Stimulated activated CD4-positive, alpha-beta T cell treated with anti-CD3 and anti-CD28 coated beads, Interleukin-15, amount 100 ng/mL, for 24 hours (primary cell): ENCODE results near the gene FNDC3B.
"Not testable (repeated sequence)": the region's sequence is repeated elsewhere in the genome, so short reads cannot be mapped to it uniquely, and the experiment has no call there.

ENCODE experiments used
- DNase-seq: peaks from one replicate; pipeline ENCODE4 v3.0.0-alpha.2; 2020

FNDC3B gene

DNA sequence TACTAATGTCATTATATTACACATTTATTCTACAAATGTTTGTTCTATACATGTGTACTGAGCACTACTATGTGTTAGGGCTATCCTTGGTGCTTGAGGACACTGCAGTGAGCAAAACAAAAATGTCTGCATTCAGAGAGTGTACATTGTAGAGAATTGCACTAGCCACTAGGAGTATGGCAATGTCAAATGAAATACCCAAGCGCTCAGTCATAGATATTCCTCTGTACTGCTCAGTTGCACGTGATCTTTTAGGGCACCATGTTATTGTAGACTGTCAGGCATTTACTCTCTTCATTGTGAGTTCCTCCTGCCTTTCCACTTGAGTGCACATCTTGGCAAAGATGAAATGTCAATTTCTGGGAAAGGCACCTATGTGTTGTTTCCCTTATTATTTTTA is 36.8 kb downstream of the FNDC3B start:
- DNase-seq = no peak

DNA sequence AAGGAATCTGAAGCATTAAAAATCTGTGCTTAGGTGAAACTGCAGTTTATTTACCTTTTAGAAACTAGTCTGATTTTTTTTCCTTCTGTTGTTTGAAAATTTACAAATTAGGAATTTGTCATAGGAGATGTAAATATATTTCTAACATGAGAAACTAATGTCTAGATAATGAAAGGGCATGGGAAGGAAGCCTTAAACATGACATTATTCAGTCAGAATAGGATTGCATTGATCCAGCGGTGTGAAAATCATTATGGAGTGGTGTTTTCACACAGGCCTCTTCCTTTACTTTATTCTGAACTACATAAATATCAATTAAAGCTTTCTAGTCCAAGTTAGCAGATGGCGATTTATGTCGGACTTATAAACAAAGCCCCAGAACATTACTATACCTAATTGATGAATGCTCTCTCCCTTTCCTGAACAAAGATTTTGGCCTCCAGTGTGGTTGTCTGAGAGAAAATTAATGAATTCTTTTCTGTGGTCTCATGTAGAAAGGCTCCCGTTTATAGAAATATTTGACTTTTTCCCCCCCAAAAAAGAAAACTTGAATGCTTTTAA is 37.9 kb downstream of the FNDC3B start:
- DNase-seq = no peak

DNA sequence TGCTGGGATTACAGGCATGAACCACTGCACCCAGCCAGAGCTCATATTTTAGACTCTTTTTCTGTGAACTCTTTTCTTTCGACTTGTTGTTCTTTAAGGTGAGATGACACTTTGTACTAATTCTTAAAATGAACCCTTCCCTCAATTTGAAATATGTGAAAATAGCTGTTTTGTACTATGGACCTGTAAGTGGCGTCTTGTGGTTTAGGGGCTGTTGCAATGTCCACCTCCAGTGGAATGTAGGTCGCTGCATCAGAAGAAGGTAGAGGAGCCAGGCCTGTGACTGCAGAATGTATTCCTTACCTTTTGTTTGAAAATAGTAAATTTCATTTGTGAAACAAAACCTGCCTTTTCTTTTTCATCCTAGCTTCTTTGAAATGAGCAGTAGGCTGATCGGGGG is 38.9 kb downstream of the FNDC3B start:
- no peak for DNase-seq

DNA sequence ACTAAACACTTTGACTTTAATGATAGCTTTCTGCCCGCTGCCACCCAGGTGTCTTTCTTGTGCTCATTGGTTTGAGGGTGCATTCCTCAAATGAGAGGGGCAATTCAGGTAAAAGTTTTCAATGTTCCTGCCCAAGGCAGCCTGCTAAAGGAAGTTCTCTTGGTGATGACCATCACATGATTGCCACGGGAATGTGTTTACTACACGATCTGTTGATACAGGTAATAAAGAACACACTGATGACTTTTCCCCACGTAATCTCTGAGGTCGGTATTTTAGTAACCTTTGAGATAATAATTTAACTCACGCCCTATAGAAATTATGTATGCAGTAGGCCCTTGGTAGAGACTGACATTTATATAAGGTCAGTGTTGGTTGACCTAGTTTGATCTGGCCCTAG is 39.3 kb downstream of the FNDC3B start:
- no peak for DNase-seq

GRCh38 chr3:172079326-172079976 is 40.1 kb downstream of the FNDC3B start:
- no peak for DNase-seq

DNA sequence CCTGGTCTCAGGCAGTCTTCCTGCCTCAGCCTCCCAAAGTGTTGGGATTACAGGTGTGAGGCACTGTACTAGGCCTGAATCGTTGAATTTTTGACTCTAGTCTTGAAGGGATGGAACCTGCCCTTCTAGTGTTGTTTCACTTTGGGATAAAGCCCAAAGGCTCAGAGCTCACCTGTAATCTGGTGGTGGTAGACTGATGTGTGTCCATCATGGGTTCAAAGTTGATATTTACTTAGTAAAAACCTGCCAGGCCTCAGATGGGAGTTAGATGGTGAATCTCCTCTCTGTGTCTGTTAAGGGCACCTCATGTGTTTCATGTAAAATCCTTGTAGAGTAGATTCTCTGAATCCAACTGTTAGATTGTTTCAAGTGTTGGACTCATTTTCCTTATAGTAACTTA is 41.1 kb downstream of the FNDC3B start:
- DNase-seq = no peak

DNA sequence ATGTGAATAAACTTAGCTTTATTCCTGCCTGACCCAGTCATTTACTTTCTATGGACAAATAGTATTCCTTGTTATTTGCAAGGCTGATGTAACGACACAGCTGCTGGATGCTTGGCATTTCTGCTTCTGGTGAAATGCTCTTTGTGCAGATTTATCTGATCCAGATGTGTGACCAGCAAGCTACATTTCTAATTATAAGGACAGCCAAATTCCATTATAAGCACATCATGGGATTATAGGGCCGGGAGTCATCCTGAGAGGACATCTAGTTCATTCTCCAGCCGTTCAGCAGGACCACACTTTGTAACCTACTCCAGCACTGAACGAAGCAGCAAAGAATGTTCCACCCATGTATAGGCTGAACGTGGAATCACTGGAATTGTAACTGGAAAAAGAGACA is 42.9 kb downstream of the FNDC3B start:
- DNase-seq = no peak

GRCh38 chr3:172082820-172083513 is 43.6 kb downstream of the FNDC3B start:
- no peak for DNase-seq

DNA sequence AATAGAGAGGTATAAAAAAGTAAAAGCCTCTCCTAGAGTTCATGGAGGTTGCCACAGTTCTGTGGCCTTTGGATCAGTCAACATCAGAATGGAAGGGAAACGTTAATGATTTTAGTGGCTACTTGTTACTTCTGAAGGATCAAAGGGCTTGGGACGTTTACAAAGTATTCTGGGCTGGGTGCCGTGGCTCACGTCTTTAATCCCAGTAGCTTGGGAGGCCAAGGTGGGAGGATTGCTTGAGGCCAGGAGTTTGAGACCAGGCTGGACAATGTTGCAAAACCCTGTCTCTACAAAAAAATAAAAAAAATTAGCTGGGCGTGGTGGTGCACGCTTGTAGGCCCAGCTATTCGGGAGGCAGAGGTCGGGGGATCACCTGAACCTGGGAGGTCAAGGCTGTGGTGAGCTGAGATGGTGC is 44.6 kb downstream of the FNDC3B start:
- no peak for DNase-seq

DNA sequence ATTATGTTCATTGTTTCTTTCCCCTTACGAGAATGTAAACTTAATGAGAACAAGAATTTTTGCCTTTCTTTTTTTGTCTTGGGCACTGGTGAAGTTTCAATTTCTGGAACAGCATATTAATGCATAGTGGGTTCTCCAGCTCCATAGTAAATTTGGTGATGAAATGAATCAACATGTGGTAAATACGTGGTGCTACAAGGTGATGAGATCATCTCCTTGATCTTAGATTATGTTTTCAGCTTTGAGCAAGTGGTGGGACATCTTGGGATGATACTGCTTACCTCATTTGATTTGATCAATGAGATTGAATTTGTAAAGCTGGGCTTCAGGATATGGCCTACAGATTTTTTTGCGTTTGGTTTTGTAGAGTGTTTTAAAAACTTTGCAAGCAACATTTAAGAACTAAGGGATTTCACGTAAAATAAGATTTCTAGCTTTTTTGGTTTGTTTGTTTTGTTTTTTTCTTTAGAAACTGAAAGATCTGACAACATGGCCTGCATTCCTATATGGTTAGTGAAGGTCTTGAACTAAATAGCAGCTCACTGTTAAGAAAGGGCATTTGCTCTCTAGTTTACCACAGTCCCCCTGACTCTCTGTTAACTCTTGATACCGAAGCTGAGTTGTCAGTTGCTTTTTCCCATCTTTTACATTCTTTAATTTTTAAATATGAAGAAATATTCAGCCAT is 45.6 kb downstream of the FNDC3B start:
- DNase-seq = no peak

- DNase-seq = no peak
Observed at GRCh38 chr3:172085557-172085895, 46.1 kb downstream of the FNDC3B start.

DNA sequence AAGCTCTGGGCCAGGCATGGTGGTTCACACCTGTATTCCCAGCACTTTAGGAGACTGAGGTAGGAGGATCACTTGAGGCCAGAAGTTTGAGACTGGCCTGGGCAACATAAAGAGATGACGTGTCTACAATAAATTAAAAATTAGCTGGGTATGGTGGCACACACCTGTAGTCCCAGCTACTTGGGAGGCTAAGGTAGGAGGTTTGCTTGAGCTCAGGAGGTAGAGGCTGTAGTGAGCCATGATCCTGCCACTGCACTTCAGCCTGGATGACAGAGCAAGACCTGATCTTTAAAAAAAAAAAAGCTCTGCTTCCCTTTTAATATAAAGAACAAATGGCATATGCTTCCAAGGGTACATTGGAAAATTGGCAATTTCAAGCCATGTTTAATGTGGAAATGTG is 46.7 kb downstream of the FNDC3B start:
- DNase-seq = no peak

DNA sequence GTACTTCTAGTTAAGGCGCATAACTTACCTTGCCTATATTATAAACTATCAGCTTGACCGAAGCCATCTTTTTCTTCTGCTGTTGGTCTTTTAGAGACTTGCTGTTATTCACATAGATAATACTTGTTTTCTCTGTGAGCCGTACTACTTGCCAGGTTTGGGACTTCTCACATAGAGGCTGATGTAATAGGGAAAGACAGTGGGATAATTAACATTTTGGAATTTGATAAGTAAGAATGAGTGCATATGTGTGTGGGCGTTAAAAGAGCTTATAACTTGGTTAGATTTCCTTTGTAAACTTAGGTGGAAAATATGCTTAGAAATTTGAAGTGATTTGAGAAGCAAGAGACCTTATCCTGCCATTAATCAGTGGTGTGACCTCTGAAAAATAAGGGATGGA is 47.8 kb downstream of the FNDC3B start:
- DNase-seq = no peak

GRCh38 chr3:172087602-172088580 is 48.5 kb downstream of the FNDC3B start:
- no peak for DNase-seq

GRCh38 chr3:172089250-172089649 is 49.9 kb downstream of the FNDC3B start:
- DNase-seq = no peak

DNA sequence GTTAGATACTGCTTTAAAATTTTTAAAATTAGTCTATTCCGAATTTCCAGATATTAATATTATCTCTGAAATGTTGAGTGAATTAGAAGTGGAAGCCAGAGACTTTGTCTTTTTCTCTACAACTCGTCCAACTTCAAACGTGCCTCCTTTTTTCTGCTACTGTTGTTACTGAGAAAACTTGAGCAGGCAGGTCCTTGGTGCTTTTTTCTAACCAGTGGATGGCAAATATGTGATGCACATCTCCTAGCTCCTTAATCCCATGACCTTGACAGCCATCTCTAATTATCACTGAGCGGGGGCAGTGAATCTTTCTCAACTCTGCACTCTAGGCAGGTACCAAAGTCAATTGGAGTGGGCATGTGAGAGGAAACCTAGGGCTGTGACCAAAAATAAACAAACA is 50.7 kb downstream of the FNDC3B start:
- no peak for DNase-seq

DNA sequence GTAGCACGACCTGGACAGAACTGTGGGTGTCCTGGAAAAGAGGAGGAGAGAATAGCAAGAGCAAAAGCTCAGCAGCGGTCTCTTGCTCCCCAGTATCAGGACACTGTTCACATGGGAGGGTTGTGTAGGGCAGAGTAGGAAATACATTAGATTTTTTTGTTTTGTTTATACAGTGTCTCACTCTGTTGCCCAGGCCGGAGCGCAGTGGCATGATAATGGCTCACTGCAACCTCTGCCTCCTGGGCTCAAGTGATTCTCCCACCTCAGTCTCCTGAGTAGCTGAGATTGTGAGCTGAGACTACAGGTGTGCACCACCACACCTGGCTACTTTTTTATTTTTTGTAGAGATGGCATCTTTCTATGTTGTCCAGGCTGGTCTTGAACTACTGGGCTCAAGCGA is 53.3 kb downstream of the FNDC3B start:
- no peak for DNase-seq

DNA sequence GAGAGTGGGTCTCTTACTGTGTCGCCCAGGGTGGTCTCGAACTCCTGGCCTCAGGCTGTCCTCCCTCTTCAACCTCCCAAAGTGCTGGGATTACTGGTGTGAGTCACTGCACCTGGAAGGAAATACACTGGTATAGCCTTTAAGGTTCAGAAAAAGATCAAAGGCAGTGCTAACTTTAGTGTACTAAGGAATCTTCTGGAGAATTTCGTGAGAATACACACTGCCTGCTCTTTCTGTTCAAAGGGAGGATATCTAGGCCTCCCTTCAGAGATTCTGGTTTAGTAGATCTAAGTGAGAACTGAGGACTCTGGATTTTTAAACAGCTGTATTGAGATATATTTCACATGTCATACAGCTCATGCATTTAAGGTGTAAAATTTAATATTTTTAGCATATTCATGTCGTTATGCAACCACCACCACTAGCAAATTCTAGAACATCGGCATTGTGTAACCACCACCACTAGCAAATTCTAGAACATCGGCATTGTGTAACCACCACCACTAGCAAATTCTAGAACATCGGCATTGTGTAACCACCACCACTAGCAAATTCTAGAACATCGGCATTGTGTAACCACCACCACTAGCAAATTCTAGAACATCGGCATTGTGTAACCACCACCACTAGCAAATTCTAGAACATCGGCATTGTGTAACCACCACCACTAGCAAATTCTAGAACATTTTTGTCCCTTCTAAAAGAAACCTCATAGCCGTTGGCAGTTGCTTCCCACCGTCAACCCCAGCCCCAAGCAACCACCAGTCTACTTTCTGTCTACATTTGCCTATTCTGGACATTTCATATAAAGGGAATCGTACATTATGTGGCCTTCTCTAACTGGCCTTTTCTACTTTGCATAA is 54.4 kb downstream of the FNDC3B start:
- DNase-seq = not testable (repeated sequence)

DNA sequence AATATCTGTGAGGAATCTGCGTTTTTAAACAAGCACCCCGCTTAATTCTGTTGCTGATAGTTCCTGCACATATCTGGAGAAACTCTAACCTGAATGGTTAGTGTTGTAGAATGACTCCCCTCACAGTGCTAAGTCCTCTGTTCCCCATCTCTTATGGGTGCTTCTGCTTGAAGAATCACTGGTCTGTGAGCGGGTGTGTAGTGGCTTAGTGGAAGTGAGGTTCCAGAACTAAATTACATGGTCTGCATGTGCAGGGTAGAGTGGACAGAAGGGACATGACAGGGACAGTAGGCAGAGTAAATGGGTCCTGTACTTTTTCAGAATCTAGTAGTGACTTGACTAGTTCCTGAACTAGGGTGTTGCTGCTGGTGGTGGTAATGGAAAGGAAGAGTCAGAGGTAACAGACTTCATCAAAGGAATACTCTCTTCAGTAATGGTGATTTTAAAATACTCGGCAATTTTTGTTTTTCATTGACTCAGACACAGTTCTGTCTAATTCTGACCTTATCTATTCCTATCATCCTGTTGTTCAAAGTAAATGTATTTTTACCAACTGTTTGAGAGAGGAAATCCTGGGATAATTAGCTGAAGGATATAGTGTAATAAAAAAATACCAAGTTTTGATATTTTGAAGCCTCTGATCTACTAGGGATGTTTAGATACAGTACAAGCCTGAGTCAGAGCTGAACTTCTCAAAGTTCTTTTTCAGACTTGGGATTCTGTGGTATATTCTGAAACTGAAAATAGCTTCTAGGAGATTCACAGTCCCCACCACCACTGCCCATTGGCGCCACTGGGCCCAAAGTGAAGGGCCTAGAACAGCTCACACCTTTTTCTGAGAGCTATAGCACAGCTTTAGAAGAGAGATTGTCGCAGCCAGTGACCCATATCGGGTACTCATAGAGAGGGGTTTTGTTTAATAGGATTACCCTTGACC is 55.5 kb downstream of the FNDC3B start:
- peak; percentile 46 for DNase-seq

- DNase-seq = no peak
Observed at GRCh38 chr3:172096881-172097420, 57.6 kb downstream of the FNDC3B start.
